ENCODE data around the gene LFNG. TPM values are rescaled to one million over a fixed set of nuclear protein-coding genes. Genes with fewer than 3 reads are reported as not detected.
A peak's percentile ranks its signal among the peaks of the same experiment; 100 is the strongest.

The LFNG gene
- total and polyA plus RNA-seq, 8 donors, result 5.2 to 59.2 (median 11.0) TPM

DNA sequence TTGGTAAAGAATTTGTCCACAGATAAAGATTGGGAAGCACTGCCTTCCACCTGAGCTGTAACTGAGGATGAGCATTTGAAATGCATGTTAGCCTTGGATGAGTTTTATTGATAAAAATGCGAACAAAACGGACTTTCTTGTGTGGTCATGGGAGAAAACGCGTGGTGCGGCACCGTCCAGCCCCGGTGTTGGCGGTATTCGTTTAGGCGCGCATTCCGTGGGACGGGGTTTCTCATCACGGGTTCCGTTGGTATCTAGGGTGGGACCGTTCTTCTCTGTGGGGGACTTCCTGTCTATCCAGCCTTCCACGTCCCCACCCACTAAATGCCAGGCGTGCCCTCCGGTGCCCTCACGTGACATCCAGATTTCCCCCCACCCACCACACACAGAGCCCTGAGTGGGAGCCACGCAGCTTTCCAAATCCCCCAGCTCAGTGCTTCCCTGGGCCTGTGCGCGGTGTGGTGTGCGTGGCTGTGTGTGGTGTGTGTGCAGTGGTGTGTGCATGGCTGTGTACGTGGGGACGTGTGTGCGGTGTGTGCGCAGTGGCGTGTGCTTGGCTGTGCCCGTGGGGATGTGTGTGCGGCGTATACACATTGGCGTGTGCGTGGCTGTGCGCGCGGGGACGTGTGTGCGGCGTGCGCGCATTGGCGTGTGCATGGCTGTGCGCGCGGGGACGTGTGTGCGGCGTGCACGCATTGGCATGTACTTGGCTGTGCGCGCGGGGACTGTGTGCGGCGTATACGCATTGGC, 57.3 kb downstream of the LFNG start:
- H3K4me1 ChIP-seq, result no peaks in the 10 kb centered on the region
- ATAC-seq, result no peak
- intact Hi-C loops (cut with DNase I), result no loop called here

More for the DNA sequence above, 57.3 kb downstream of the LFNG start:
- H3K4me3 ChIP-seq, result no peak overlapping the region
- no peak overlapping the region for H3K27ac ChIP-seq
- TF ChIP-seq, protein P1, sequence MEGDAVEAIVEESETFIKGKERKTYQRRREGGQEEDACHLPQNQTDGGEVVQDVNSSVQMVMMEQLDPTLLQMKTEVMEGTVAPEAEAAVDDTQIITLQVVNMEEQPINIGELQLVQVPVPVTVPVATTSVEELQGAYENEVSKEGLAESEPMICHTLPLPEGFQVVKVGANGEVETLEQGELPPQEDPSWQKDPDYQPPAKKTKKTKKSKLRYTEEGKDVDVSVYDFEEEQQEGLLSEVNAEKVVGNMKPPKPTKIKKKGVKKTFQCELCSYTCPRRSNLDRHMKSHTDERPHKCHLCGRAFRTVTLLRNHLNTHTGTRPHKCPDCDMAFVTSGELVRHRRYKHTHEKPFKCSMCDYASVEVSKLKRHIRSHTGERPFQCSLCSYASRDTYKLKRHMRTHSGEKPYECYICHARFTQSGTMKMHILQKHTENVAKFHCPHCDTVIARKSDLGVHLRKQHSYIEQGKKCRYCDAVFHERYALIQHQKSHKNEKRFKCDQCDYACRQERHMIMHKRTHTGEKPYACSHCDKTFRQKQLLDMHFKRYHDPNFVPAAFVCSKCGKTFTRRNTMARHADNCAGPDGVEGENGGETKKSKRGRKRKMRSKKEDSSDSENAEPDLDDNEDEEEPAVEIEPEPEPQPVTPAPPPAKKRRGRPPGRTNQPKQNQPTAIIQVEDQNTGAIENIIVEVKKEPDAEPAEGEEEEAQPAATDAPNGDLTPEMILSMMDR (IDR thresholded peaks at IDR 0.05), result no peak
- DNase-seq, result peak in 1 of 4 donors; percentile 39
- H3K36me3 ChIP-seq, result peaks cover 0 to 65% of the 10 kb centered on the region in 2 donors
- H3K27me3 ChIP-seq, result no peaks in the 10 kb centered on the region
- no peaks in the 10 kb centered on the region for H3K9me3 ChIP-seq

Small RNA genes within 50 kb of the gene (microRNA-seq; reads per million reads assigned to microRNA genes)
- gene MIR4648, result 0 to 0.17 reads per million in 2 donors

Other genes starting within 250 kb of the LFNG start
- 10 to 100 TPM; 48.2 to 60.5 TPM for gene SNX8, start 205.3 kb upstream of the LFNG start, total RNA-seq
- gene SNX8, start 205.3 kb upstream of the LFNG start, polyA plus RNA-seq (ENCODE audit: insufficient read length in 6 of 6), result 10 to 100 TPM; 17.0 to 29.8 (median 24.1) TPM
- 100 to 1,000 TPM in 1 of 2 donors, 10 to 100 TPM in 1; 91.4 to 131 TPM for gene EIF3B, start 164.9 kb upstream of the LFNG start, total RNA-seq
- gene EIF3B, start 164.9 kb upstream of the LFNG start, polyA plus RNA-seq (ENCODE audit: insufficient read length in 6 of 6), result 100 to 1,000 TPM; 142 to 168 (median 159) TPM
- gene CHST12, start 116.2 kb upstream of the LFNG start, total RNA-seq, result 10 to 100 TPM; 19.2 to 27.1 TPM
- 10 to 100 TPM; 11.7 to 18.4 (median 13.2) TPM for gene CHST12, start 116.2 kb upstream of the LFNG start, polyA plus RNA-seq (ENCODE audit: insufficient read length in 6 of 6)
- not detected for gene GRIFIN, start 43.4 kb upstream of the LFNG start, total RNA-seq
- gene GRIFIN, start 43.4 kb upstream of the LFNG start, polyA plus RNA-seq (ENCODE audit: insufficient read length in 6 of 6), result under 1 TPM in 3 of 6 donors, not detected in 3; 0.22 to 0.31 (median 0.26) TPM
- 10 to 100 TPM; 22.5 to 24.7 TPM for gene BRAT1, start 35.8 kb downstream of the LFNG start, total RNA-seq
- 10 to 100 TPM; 26.2 to 41.4 (median 29.2) TPM for gene BRAT1, start 35.8 kb downstream of the LFNG start, polyA plus RNA-seq (ENCODE audit: insufficient read length in 6 of 6)
- 10 to 100 TPM; 19.0 to 19.3 TPM for gene IQCE, start 39.2 kb downstream of the LFNG start, total RNA-seq
- 10 to 100 TPM; 14.7 to 25.1 (median 18.3) TPM for gene IQCE, start 39.2 kb downstream of the LFNG start, polyA plus RNA-seq (ENCODE audit: insufficient read length in 6 of 6)
- 100 to 1,000 TPM in 1 of 2 donors, 10 to 100 TPM in 1; 82.9 to 105 TPM for gene TTYH3, start 112.2 kb downstream of the LFNG start, total RNA-seq
- gene TTYH3, start 112.2 kb downstream of the LFNG start, polyA plus RNA-seq (ENCODE audit: insufficient read length in 6 of 6), result 100 to 1,000 TPM in 4 of 6 donors, 10 to 100 TPM in 2; 93.1 to 153 (median 120) TPM
- 1 to 10 TPM in 1 of 2 donors, under 1 TPM in 1; 0.13 to 1.3 TPM for gene AMZ1, start 168.4 kb downstream of the LFNG start, total RNA-seq
- 1 to 10 TPM in 1 of 6 donors, under 1 TPM in 5; 0.50 to 1.7 (median 0.71) TPM for gene AMZ1, start 168.4 kb downstream of the LFNG start, polyA plus RNA-seq (ENCODE audit: insufficient read length in 6 of 6)

All from left lung (tissue), 10 donors.